Activated CD8-positive, alpha-beta memory T cell treated with anti-CD3 and anti-CD28 coated beads, Interleukin-2, amount 50 U/mL, for 24 hours (primary cell): ENCODE results near the gene SRI.

Source experiments
- DNase-seq: peaks from one replicate; pipeline ENCODE4 v3.0.0-alpha.2; 2020; ENCODE audit errors: extremely low read depth

SRI gene

GRCh38 chr7:88226201-88226600, 6.4 kb upstream of the SRI start:
- no peak for DNase-seq

GRCh38 chr7:88224601-88225275, 4.9 kb upstream of the SRI start:
- no peak for DNase-seq

GRCh38 chr7:88223265-88223664, 3.4 kb upstream of the SRI start:
- DNase-seq = no peak

- DNase-seq = no peak
Measured at GRCh38 chr7:88218836-88219605, 817 bp downstream of the SRI start.

GRCh38 chr7:88218429-88218745, 1.5 kb downstream of the SRI start:
- no peak for DNase-seq

- no peak for DNase-seq
Measured at GRCh38 chr7:88217675-88218428, 2.0 kb downstream of the SRI start.

- DNase-seq = no peak
Measured at GRCh38 chr7:88216276-88216675, 3.6 kb downstream of the SRI start.

GRCh38 chr7:88215295-88215694, 4.5 kb downstream of the SRI start:
- no peak for DNase-seq

GRCh38 chr7:88214456-88214855, 5.4 kb downstream of the SRI start:
- no peak for DNase-seq

- no peak for DNase-seq
Measured at GRCh38 chr7:88212918-88213317, 6.9 kb downstream of the SRI start.

GRCh38 chr7:88208521-88208920, 11.3 kb downstream of the SRI start:
- no peak for DNase-seq

GRCh38 chr7:88206254-88206653, 13.6 kb downstream of the SRI start:
- DNase-seq = no peak

- DNase-seq = no peak
Measured at GRCh38 chr7:88205179-88205578, 14.7 kb downstream of the SRI start.

GRCh38 chr7:88204525-88205110, 15.2 kb downstream of the SRI start:
- DNase-seq = no peak

GRCh38 chr7:88203401-88203800, 16.4 kb downstream of the SRI start:
- no peak for DNase-seq

GRCh38 chr7:88202799-88203198, 17.0 kb downstream of the SRI start:
- DNase-seq = no peak

GRCh38 chr7:88202278-88202677, 17.6 kb downstream of the SRI start:
- DNase-seq = no peak

- no peak for DNase-seq
Measured at GRCh38 chr7:88201305-88201704, 18.5 kb downstream of the SRI start.

GRCh38 chr7:88200789-88201188, 19.0 kb downstream of the SRI start:
- no peak for DNase-seq

- DNase-seq = no peak
Measured at GRCh38 chr7:88200261-88200660, 19.6 kb downstream of the SRI start.

- DNase-seq = no peak
Measured at GRCh38 chr7:88191911-88192310, 27.9 kb downstream of the SRI start.

- no peak for DNase-seq
Measured at GRCh38 chr7:88185650-88186049, 34.2 kb downstream of the SRI start.
